ENCODE results near the gene SLC9A4.

GRCh38 chr2:102424754-102425153, 48.3 kb upstream of the SLC9A4 start:
- TF ChIP-seq RAD21 (conservative IDR thresholded peaks at IDR 0.05) (no peak), CTCF (IDR thresholded peaks at IDR 0.05; ENCODE audit: poor library complexity, severe bottlenecking) (no peak), REST (IDR thresholded peaks at IDR 0.05; ENCODE audit: borderline replicate concordance) (no peak), EP300 (conservative IDR thresholded peaks at IDR 0.05; ENCODE audit: poor library complexity, severe bottlenecking) (no peak), TAF1 (IDR thresholded peaks at IDR 0.05; ENCODE audit: low read depth) (no peak)
